OCI-LY3 (cell line): ENCODE measurements around the gene CNDP2.
A peak's percentile ranks its signal among the peaks of the same experiment; 100 is the strongest.

ENCODE experiments used
- H2AFZ ChIP-seq: fragments of 200-600, 300-600 bp; shearing (Covaris generic); 2 replicates; pipeline ENCODE4 v1.6.0; 2014; ENCODE audit warnings: antibody characterized with exemption, low read depth, low read length
- H3K27ac ChIP-seq: fragments of 200-600, 300-600 bp; sonication (generic); 2 replicates; pipeline ENCODE4 v1.5.1; 2014; ENCODE audit warnings: mild to moderate bottlenecking, low read length, moderate library complexity, mixed read lengths
- H3K27me3 ChIP-seq: fragments of 200-600, 300-600 bp; sonication (generic); 2 replicates; pipeline ENCODE4 v1.6.1; 2014; ENCODE audit warnings: low read depth, low read length, mixed read lengths
- H3K36me3 ChIP-seq: fragments of 200-600, 300-600 bp; sonication (generic); replicated peaks from 2 replicates; pipeline ENCODE3; 2014; ENCODE audit warnings: low read depth, low read length, mixed read lengths
- H3K4me1 ChIP-seq: fragments of 300-600, 200-600 bp; sonication (generic); 2 replicates; pipeline ENCODE4 v1.6.1; 2014; ENCODE audit warnings: low read length, mixed read lengths
- H3K4me2 ChIP-seq: fragments of 200-600, 300-600 bp; sonication (generic); 2 replicates; pipeline ENCODE4 v1.6.1; 2014; ENCODE audit warnings: low read length, mixed read lengths
- H3K4me3 ChIP-seq: fragments of 300-600, 200-600 bp; sonication (generic); 2 replicates; pipeline ENCODE4 v1.5.1; 2014; ENCODE audit warnings: antibody characterized with exemption, mild to moderate bottlenecking, low read length, moderate library complexity
- H3K79me2 ChIP-seq: fragments of 300-600, 200-600 bp; shearing (Covaris generic); 2 replicates; pipeline ENCODE4 v1.6.1; 2014; ENCODE audit warnings: mild to moderate bottlenecking, low read length, mixed read lengths
- H3K9ac ChIP-seq: fragments of 300-600, 200-600 bp; shearing (Covaris generic); 2 replicates; pipeline ENCODE4 v1.6.0; 2014; ENCODE audit warnings: mild to moderate bottlenecking, low read length, moderate library complexity
- H3K9me3 ChIP-seq: fragments of 200-600, 300-600 bp; shearing (Covaris generic); 2 replicates; pipeline ENCODE4 v1.6.1; 2014; ENCODE audit warnings: low read length, mixed read lengths; ENCODE audit not compliant: insufficient read depth
- H4K20me1 ChIP-seq: fragments of 200-600, 300-600 bp; sonication (generic); 2 replicates; pipeline ENCODE4 v1.6.1; 2016; ENCODE audit warnings: low read length, mixed read lengths; ENCODE audit not compliant: insufficient read depth
- CTCF ChIP-seq: fragments of 200-600, 300-600 bp; sonication (generic); IDR thresholded peaks from 2 replicates; pipeline ENCODE4 v1.5.1; 2014; ENCODE audit warnings: antibody characterized with exemption, low read length, low read depth
- EZH2phosphoT487 ChIP-seq: fragments of 200-600 bp; shearing (Covaris generic); IDR thresholded peaks from 2 replicates; pipeline ENCODE4 v1.6.1; 2018; ENCODE audit warnings: antibody characterized with exemption, mixed run types, low read depth

The CNDP2 gene

GRCh38 chr18:74539289-74539688 is 43.1 kb downstream of the CNDP2 start:
- Histone ChIP-seq H4K20me1 (no peaks in the 10 kb centered on the region), H3K4me1 (0 out of 2 replicates have a peak, but pooled peaks cover 7% of the 10 kb centered on the region), H3K79me2 (no peaks in the 10 kb centered on the region), H3K4me3 (no peak overlapping the region), H3K4me2 (no peak overlapping the region), H2AFZ (no peak overlapping the region), H3K9ac (no peak overlapping the region), H3K9me3 (no peaks in the 10 kb centered on the region), H3K27ac (no peak overlapping the region), H3K36me3 (no peaks in the 10 kb centered on the region), H3K27me3 (peaks cover 16% of the 10 kb centered on the region; the same call in 1 of the 2 replicates)
- no peak for TF ChIP-seq EZH2phosphoT487
- no peak for TF ChIP-seq CTCF

GRCh38 chr18:74540652-74541421 is 44.7 kb downstream of the CNDP2 start:
- Histone ChIP-seq H2AFZ (peak overlapping the region; percentile 37; the same call in 1 of the 2 replicates), H3K36me3 (no peaks in the 10 kb centered on the region), H3K4me1 (0 out of 2 replicates have a peak, but pooled peaks cover 7% of the 10 kb centered on the region), H3K4me3 (peak overlapping the region; percentile 15; the same call in 1 of the 2 replicates), H3K79me2 (no peaks in the 10 kb centered on the region), H3K27ac (no peak overlapping the region), H3K9ac (no peak overlapping the region), H3K4me2 (peak overlapping the region; percentile 33), H4K20me1 (no peaks in the 10 kb centered on the region), H3K27me3 (0 out of 2 replicates have a peak, but pooled peaks cover 9% of the 10 kb centered on the region), H3K9me3 (no peaks in the 10 kb centered on the region)
- TF ChIP-seq EZH2phosphoT487 (no peak), CTCF (no peak)

- Histone ChIP-seq H3K9me3 (no peaks in the 10 kb centered on the region), H3K27ac (no peak overlapping the region), H3K9ac (no peak overlapping the region), H4K20me1 (no peaks in the 10 kb centered on the region), H3K4me2 (no peak overlapping the region), H3K79me2 (no peaks in the 10 kb centered on the region), H3K36me3 (no peaks in the 10 kb centered on the region), H3K4me1 (0 out of 2 replicates have a peak, but pooled peaks cover 7% of the 10 kb centered on the region), H2AFZ (no peak overlapping the region), H3K27me3 (0 out of 2 replicates have a peak, but pooled peaks cover 9% of the 10 kb centered on the region), H3K4me3 (no peak overlapping the region)
- TF ChIP-seq EZH2phosphoT487 (no peak), CTCF (no peak)
These were observed 45.8 kb downstream of the CNDP2 start for GRCh38 chr18:74541703-74542555.

- H4K20me1 ChIP-seq = no peaks in the 10 kb centered on the region
- 0 out of 2 replicates have a peak, but pooled peaks cover 7% of the 10 kb centered on the region for H3K4me1 ChIP-seq
- H3K27me3 ChIP-seq = 0 out of 2 replicates have a peak, but pooled peaks cover 9% of the 10 kb centered on the region
- no peak overlapping the region for H3K27ac ChIP-seq
- TF ChIP-seq CTCF (no peak), EZH2phosphoT487 (no peak)
- H3K79me2 ChIP-seq = no peaks in the 10 kb centered on the region
- no peak overlapping the region for H3K9ac ChIP-seq
- no peaks in the 10 kb centered on the region for H3K36me3 ChIP-seq
- H2AFZ ChIP-seq = no peak overlapping the region
- peaks cover 10% of the 10 kb centered on the region; the same call in 1 of the 2 replicates for H3K9me3 ChIP-seq
- no peak overlapping the region for H3K4me2 ChIP-seq
- no peak overlapping the region for H3K4me3 ChIP-seq
These were observed 48.7 kb downstream of the CNDP2 start for GRCh38 chr18:74544898-74545297.
